Measurements from ENCODE around the gene GARIN3.
"Not testable (repeated sequence)": the region's sequence is repeated elsewhere in the genome, so short reads cannot be mapped to it uniquely, and the experiment has no call there.

Gene GARIN3

GRCh38 chr5:157166214-157167213 is at the start of gene GARIN3:
Gene GARIN3 (minus strand): TSS chr5:157166264. CDS start chr5:157166168, 96 bp downstream.
- no peak for DNase-seq

DNA sequence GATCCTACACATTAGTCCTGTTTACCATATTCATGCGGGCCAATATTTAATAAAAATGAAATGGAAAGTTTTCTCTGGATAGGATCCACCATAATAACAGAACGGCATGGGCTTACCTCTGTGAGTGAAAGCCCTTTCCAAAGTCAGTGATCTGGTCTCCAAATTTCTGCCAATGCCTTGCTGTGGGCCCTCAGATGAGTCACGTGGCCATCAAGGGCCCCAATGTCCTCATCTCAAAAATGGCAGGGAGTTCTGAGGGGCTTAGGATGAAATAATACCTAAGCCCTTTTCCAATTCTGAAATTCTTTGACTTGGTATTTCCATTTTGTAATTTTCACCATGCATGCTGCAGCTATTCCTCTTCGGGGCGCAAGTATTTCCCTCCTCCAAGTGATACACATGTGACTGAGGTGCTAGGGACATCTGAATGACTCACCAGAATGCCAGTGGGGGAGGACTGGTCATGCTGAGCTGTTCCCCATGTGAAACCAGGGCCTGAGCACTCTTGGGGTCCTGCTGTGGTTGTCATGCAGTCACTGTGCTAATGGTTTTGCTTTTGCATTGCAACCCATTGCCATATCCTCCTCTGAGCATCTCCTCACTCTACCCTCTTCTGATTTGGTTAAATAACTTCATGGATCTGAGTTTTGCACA is 49.6 kb upstream of the GARIN3 start:
- DNase-seq, result no peak

DNA sequence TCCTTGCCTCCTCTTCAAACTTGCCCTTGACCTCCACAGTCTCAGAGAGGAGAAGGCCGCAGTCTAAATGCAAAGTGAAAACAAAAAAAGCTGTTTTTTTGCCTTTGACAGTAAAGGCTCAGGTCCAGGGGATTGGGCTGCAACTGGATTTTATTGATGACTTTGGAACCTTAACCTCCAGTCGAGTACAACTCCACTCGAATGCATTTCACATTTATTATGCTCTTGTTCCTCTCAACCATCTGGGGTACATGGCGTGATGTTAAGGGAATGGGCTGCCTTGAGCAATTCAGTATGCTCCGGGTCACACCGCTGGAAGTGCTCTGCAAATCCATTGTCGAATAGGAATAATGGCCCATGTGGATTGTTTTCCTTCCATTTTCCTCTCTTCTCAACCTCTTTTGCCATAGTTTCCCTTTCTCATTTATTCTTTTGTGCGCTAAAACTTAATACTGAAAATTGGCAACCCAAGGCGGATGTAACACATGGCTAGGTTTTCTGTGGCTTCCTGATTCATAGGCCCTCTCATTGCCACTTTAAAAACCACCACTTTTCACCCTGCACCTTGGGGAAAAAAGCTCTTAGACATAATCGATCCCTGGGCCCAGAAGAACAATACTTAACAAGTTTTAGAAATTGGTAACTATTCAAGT is 48.9 kb upstream of the GARIN3 start:
- DNase-seq, result no peak

GRCh38 chr5:157214415-157214814 is 48.4 kb upstream of the GARIN3 start:
- no peak for DNase-seq

GRCh38 chr5:157213527-157214243 is 47.6 kb upstream of the GARIN3 start:
- no peak for DNase-seq

DNA sequence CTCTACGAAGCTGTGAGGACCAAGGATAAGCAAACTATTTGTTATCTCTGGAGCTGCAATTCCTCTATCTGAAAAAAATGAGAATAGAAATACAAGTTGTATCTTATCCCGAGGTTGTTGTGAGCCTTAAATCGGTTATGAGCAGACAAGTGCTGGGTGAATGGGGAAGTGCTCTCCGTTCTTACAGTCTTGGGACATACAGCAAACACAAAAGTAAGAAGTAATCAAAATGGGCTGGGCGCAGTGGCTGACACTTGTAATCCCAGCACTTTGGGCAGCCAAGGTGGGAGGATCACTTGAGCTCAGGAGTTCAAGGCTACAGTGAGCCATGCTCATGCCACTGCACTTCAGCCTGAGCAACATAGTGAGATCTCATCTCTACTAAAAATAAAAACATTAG is 46.2 kb upstream of the GARIN3 start:
- DNase-seq, result no peak

GRCh38 chr5:157210652-157211051 is 44.6 kb upstream of the GARIN3 start:
- not testable (repeated sequence) for DNase-seq

DNA sequence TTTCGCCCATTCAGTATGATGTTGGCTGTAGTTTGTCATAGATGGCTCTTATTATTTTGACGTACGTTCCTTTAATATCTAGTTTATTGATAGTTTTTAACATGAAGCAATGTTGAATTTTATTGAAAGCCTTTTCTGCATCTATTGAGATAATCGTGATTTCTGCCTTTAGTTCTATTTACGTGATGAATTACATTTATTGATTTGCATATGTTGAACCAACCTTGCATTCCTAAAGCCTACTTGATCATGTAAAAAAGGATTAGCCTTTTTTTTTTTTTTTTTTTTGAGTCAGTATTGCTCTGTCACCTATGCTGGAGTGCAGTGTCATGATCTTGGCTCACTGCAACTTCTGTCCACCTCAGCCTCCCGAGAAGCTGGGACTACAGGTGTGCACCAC is 39.6 kb upstream of the GARIN3 start:
- no peak for DNase-seq

GRCh38 chr5:157204765-157205164 is 38.7 kb upstream of the GARIN3 start:
- DNase-seq, result no peak

DNA sequence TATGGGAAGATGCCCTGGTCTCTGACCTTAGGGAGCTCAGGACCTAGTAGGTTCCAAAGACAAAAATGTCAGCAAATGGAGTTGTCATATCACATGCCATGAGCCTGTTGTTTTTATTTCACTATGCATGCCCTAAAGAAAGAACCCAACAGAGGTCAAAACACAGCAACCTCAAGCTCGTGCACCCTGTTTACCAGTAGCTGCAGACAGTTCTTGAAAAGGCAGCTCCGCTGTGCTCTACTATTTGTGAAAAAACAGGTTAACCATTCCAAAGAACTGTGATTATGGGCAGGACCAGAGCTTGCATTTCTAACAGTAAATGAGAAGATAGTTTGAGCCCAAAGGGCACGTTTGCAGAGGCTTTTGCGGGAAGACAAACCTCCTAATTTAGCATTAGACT is 37.4 kb upstream of the GARIN3 start:
- no peak for DNase-seq

DNA sequence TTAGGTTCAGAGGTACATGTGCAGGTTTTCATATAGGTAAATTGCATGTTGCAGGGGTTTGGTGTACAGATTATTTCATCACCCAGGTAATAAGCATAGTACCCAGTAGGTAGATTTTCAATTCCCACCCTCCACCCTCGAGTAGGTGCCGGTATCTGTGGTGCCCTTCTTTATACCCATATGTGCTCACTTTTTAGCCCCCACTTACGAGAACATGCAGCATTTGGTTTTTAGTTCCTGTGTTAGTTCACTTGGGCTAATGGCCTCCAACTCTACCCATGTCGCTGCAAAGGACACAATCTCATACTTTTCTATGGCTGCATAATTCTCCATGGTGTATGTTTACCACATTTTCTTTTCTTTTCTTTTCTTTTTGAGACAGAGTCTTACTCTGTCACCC is 35.8 kb upstream of the GARIN3 start:
- DNase-seq, result no peak

DNA sequence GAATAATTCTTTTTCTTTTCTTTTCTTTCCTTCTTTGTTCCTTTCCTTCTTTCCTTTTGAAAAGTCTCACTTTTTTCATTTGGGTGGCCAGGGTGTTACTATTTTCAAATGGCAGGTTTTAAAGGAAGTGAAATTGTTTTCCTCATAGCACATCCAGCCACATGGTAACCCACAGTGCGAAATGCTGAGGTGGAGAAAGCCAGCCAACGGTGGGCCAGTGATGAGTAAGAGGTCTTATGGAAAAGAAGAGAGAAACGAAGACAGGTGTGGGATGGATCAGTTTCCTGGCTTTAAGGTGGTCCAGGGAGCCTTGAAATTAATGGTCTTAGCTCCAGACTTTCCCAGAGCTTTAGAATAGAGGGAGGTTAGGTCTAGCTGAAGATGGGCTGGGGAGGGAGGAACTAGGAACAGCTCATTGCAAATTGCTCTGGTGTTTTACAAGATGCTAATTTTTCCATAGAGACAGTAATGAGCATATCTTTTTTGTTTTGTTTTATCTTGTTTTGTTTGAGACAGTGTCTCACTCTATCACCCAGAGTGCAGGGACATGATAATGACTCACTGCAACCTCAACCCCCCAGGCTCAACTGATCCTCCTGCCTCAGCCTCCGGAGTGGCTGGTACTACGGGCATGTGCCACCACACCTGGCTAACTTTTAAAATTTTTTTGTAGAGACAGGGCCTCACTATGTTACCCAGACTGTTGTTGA is 32.4 kb upstream of the GARIN3 start:
- DNase-seq, result no peak

DNA sequence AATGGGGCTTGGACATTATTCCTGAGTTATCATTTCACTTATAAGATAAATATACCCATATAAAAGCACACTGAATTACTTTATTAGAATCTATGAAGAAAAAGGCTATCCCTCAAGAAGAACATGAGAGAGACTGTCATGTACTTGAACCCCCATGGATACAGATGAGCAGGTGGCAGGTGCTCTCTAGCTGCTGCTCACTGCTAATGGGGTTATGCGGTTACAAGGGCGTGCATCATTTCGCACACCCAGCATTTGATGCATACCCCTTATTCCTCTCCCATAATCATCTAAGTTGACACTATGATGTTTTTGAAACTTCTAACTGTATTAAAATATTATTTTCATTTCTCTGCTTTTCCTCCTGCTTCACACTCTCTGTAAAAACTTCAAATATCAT is 31.0 kb upstream of the GARIN3 start:
- DNase-seq, result no peak

GRCh38 chr5:157196045-157196444 is 30.0 kb upstream of the GARIN3 start:
- DNase-seq, result no peak

GRCh38 chr5:157193699-157194424 is 27.8 kb upstream of the GARIN3 start:
- DNase-seq, result no peak

DNA sequence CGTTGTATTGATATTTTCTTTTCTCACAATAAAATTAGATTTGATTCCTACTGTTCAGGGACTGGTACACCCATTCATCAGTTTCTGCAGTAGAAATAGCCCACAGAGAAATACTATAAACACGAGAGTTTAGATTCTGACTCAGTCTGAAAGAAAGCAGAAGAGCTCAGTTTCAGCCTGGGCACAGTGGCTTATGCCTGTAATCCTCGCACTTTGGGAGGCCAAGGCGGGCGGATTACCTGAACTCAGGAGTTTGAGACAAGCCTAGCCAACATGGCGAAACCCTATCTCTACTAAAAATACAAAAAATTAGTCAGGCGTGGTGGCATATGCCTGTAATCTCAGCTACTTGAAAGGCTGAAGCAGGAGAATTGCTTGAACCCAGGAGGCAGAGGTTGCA is 23.2 kb upstream of the GARIN3 start:
- DNase-seq, result no peak

- no peak for DNase-seq
Observed at GRCh38 chr5:157188270-157188669, 22.2 kb upstream of the GARIN3 start.

- DNase-seq, result no peak
Observed at GRCh38 chr5:157187046-157187754, 21.1 kb upstream of the GARIN3 start.

- DNase-seq, result no peak
Observed at GRCh38 chr5:157186309-157187045, 20.4 kb upstream of the GARIN3 start.

GRCh38 chr5:157185122-157185521 is 19.1 kb upstream of the GARIN3 start:
- DNase-seq, result not testable (repeated sequence)
